Activated CD4-positive, alpha-beta memory T cell treated with anti-CD3 and anti-CD28 coated beads, Interleukin-2, amount 10 ng/mL, durations not matched to agents 7 days and 5 days (primary cell): ENCODE measurements around the gene SOCS2. TPM values are rescaled to one million over a fixed set of nuclear protein-coding genes. Genes with fewer than 3 reads are reported as not detected.
"Not testable (repeated sequence)": the region's sequence is repeated elsewhere in the genome, so short reads cannot be mapped to it uniquely, and the experiment has no call there.

Experiments
- CTCF ChIA-PET: fragments of 350-600 bp; sonication (Branson Sonifier 250); formaldehyde crosslinking; loops from one replicate; lab custom pipeline; 2021; ENCODE audit warnings: antibody characterized with exemption, inconsistent platforms; lab: Charles Lee
- POLR2A ChIA-PET: fragments of 350-600 bp; sonication (Branson Sonifier 250); formaldehyde crosslinking; loops from one replicate; lab custom pipeline; 2021; ENCODE audit warnings: antibody characterized with exemption; lab: Charles Lee
- DNase-seq: peaks from one replicate; pipeline ENCODE4 v3.0.0-alpha.2; 2020
- H3K27ac Mint-ChIP-seq: one replicate; pipeline ENCODE4 v1.8.0; 2021; ENCODE audit warnings: mild to moderate bottlenecking, mixed read lengths
- H3K27me3 Mint-ChIP-seq: one replicate; pipeline ENCODE4 v1.8.0; 2021; ENCODE audit warnings: mixed read lengths
- H3K36me3 Mint-ChIP-seq: one replicate; pipeline ENCODE4 v1.8.0; 2021; ENCODE audit warnings: low read depth, mixed read lengths
- H3K4me1 Mint-ChIP-seq: one replicate; pipeline ENCODE4 v1.8.0; 2021; ENCODE audit warnings: mixed read lengths
- H3K4me3 Mint-ChIP-seq: one replicate; pipeline ENCODE4 v1.8.0; 2021; ENCODE audit warnings: mild to moderate bottlenecking, mixed read lengths
- H3K9me3 Mint-ChIP-seq: one replicate; pipeline ENCODE4 v1.8.0; 2021; ENCODE audit warnings: mixed read lengths
- total RNA-seq, 2 experiments: library from RNA; stranded (reverse); gene quantifications; one replicate each; pipeline ENCODE4 v1.2.3, GENCODE V29; 2021

The SOCS2 gene
- total RNA-seq, 2 experiments from 2014 or later = 44.3 to 47.3 TPM

DNA sequence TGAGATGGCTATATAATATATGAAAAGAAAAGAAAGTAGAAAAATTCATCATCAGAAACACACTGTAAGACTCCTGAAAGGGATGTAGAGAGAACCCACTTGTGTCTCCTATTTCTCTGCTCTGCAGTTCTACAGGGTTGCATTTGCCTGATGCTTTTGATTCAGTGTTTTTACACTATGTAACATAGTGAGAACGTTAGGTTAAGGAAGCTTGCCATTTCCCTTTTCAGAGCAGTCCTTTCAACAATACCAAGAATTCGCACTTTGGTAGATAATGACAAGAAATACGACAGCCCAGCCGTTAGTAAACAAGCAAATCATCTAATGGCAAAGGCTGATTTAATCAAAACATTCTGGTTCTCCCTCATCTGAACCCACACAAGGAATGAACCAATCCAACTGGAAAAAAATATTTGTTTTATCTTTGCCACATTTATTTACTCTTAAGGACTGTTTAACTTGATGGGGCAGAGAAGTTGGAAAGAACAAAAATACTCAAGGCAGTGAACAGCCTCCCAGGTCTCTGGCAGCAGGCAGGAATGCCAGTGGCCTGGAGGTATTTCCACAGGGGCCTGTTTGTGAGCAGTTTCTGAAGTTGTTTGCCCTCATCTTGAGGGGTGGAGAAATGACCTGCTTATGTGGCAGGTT, 30.8 kb upstream of the SOCS2 start:
- CTCF ChIA-PET = interaction anchor here (2.8 kb wide), 1 partner anchor 28 kb away, joined by 9 read pairs; no protein-coding TSS in a partner anchor
- Mint-ChIP-seq H3K4me1 (peaks cover 36% of the 10 kb centered on the region), H3K36me3 (peaks cover 23% of the 10 kb centered on the region), H3K27ac (peak overlapping the region; percentile 65), H3K9me3 (no peaks in the 10 kb centered on the region), H3K4me3 (no peak overlapping the region), H3K27me3 (no peaks in the 10 kb centered on the region)
- POLR2A ChIA-PET = interaction anchor here (0.5 to 1.5 kb wide), 3 partner anchors 11 to 28 kb away, joined by 3 to 6 read pairs (median 3); no protein-coding TSS in a partner anchor
- no peak for DNase-seq

DNA sequence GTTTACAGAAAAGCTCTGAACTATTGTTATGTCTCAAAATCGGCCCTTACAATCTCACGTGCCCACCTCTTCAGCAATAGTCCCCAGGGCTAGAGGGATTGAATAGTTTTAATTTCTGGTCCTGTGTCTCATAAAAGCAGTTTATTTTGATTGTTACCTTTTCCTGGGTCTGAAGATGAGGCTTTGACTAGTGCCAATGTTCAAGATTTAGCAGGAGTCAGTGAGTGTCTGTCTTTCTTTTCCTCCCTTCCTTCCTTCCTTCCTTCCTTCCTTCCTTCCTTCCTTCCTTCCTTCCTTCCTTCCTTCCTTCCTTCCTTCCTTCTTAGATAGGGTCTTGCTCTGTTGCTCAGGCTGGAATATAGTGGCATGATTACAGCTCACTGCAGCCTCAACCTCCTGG, 24.7 kb upstream of the SOCS2 start:
- no peak for DNase-seq
- no peak overlapping the region for H3K4me3 Mint-ChIP-seq
- H3K27ac Mint-ChIP-seq = no peak overlapping the region
- H3K4me1 Mint-ChIP-seq = peaks cover 10% of the 10 kb centered on the region
- no peaks in the 10 kb centered on the region for H3K27me3 Mint-ChIP-seq
- POLR2A ChIA-PET = no interaction called here
- CTCF ChIA-PET = no interaction called here
- no peaks in the 10 kb centered on the region for H3K9me3 Mint-ChIP-seq
- peaks cover 19% of the 10 kb centered on the region for H3K36me3 Mint-ChIP-seq

DNA sequence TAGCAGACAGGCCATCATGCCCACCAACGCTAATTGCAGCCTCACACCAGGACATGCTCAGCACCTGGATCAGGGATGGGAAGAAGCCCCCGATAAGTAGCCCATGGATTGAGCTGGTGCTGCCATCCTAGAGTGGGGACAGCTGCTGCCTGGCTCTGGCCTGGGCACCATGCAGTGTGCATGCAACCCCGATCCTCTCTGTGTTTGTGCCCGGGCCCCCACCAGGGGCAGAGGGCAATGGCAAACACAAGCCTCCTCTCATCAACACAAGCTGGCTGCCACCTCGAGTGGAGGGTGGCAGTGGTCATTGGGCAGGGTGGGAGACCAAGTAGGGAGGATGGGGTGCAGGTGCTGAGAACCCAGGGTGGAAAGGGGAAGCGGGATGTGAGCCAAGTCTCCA, 23.3 kb upstream of the SOCS2 start:
- ChIA-PET CTCF (no interaction called here), POLR2A (no interaction called here)
- DNase-seq = no peak
- Mint-ChIP-seq H3K36me3 (peaks cover 9% of the 10 kb centered on the region), H3K4me3 (no peak overlapping the region), H3K27me3 (no peaks in the 10 kb centered on the region), H3K27ac (no peak overlapping the region), H3K4me1 (peaks cover 10% of the 10 kb centered on the region), H3K9me3 (no peaks in the 10 kb centered on the region)

DNA sequence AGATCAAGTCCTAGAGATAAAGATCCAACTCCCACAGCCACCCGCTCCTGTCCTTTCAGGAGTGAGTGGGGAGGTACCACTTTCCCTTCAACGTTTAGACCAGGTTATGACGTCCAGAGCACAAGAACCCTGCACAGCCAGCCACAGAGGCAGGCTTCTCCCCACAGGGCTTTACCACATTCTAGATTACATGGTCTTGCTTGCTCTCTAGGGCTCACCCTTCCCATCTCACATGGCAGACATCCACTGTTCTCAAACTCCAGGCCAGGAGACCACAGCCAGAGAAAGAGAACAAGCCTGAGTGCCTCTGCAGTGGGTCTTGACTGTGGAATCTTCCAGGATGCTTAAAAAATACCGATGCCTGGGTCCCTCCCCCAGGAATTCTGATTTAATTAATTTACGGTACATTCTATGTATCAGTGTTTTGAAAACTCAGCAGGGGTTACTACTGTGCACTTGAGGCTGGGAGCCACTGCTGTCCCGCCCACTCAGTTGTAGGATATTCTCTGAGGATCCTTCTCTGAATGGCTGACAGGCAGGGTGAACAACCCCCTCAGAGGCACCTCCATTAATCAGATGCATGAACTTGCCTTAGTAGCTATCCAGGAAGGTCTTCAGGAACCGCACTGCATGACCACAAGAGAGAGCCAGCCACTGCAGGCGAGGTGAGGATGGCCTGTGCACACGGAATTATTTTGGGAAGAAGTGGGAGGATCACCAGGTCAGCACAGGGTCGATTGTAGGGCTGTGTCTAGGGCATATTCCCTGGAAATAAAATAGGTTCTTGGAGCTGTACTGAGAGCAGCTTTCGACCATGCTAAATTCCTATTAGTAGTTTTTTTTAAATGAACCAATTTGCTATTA, 21.5 kb upstream of the SOCS2 start:
- peaks cover 4% of the 10 kb centered on the region for H3K36me3 Mint-ChIP-seq
- H3K9me3 Mint-ChIP-seq = no peaks in the 10 kb centered on the region
- peaks cover 3% of the 10 kb centered on the region for H3K4me1 Mint-ChIP-seq
- no peak overlapping the region for H3K27ac Mint-ChIP-seq
- ChIA-PET CTCF (no interaction called here), POLR2A (no interaction called here)
- DNase-seq = no peak
- H3K27me3 Mint-ChIP-seq = no peaks in the 10 kb centered on the region
- no peak overlapping the region for H3K4me3 Mint-ChIP-seq

DNA sequence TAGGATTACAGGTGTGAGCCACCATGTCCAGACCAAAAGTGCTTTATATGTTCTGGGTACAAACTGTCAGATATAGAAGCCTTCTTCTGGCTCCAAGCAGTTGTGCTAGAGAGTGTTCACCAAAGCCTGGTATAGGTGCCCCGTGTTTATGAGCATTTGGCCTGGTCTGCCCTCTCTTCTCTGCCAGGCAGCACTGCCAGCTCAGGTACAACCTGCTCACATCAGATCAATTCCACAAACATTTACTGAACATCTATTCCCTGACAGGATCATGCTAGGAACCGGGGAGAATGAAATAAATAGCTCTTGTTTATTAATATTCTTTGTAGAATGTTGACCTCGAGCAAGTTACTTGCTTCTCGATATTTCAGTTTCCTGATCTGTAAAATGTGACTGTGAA, 20.0 kb upstream of the SOCS2 start:
- Mint-ChIP-seq H3K4me3 (no peak overlapping the region), H3K27ac (no peak overlapping the region), H3K36me3 (peaks cover 10% of the 10 kb centered on the region), H3K27me3 (no peaks in the 10 kb centered on the region), H3K9me3 (no peaks in the 10 kb centered on the region), H3K4me1 (peaks cover 3% of the 10 kb centered on the region)
- DNase-seq = no peak
- CTCF ChIA-PET = no interaction called here
- POLR2A ChIA-PET = no interaction called here

DNA sequence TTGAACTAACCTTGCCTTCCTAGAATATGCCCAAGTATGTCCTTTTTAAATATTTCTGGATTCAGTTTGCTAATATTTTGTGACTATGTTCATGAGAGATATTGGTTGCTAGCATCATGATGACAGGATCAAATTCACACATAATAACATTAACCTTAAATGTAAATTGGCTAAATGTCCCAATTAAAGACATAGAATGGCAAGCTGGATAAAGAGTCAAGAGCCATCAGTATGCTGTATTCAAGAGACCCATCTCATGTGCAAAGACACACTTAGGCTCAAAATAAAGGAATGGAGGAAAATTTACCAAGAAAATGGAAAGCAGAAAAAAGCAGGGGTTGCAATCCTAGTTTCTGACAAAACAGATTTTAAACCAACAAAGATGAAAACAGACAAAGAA, 14.6 kb upstream of the SOCS2 start:
- DNase-seq, POLR2A ChIA-PET, H3K27ac Mint-ChIP-seq, H3K4me3 Mint-ChIP-seq, H3K27me3 Mint-ChIP-seq, H3K4me1 Mint-ChIP-seq: not testable (repeated sequence)
- H3K36me3 Mint-ChIP-seq = peaks cover 54% of the 10 kb centered on the region
- CTCF ChIA-PET = interaction anchor here (1.5 kb wide), 1 partner anchor 544 kb away, joined by 3 read pairs; no protein-coding TSS in a partner anchor
- peaks cover 19% of the 10 kb centered on the region for H3K9me3 Mint-ChIP-seq

DNA sequence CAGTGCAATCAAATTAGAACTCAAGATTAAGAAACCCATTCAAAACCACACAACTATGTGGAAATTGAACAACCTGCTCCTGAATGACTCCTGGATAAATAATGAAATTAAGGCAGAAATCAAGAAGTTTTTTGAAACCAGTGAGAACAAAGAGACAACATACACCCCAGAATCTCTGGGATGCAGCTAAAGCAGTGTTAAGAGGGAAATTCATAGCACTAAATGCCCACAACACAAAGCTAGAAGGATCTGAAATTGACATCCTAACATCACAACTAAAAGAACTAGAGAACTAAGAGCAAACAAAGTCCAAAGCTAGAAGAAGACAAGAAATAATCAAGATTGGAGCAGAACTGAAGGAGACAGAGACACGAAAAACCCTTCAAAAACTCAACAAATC, 13.8 kb upstream of the SOCS2 start:
- POLR2A ChIA-PET, H3K4me3 Mint-ChIP-seq, H3K27me3 Mint-ChIP-seq, H3K4me1 Mint-ChIP-seq, DNase-seq, H3K27ac Mint-ChIP-seq: not testable (repeated sequence)
- H3K36me3 Mint-ChIP-seq = peaks cover 55% of the 10 kb centered on the region
- CTCF ChIA-PET = interaction anchor here (1.5 kb wide), 1 partner anchor 543 kb away, joined by 3 read pairs; no protein-coding TSS in a partner anchor
- H3K9me3 Mint-ChIP-seq = peaks cover 19% of the 10 kb centered on the region

DNA sequence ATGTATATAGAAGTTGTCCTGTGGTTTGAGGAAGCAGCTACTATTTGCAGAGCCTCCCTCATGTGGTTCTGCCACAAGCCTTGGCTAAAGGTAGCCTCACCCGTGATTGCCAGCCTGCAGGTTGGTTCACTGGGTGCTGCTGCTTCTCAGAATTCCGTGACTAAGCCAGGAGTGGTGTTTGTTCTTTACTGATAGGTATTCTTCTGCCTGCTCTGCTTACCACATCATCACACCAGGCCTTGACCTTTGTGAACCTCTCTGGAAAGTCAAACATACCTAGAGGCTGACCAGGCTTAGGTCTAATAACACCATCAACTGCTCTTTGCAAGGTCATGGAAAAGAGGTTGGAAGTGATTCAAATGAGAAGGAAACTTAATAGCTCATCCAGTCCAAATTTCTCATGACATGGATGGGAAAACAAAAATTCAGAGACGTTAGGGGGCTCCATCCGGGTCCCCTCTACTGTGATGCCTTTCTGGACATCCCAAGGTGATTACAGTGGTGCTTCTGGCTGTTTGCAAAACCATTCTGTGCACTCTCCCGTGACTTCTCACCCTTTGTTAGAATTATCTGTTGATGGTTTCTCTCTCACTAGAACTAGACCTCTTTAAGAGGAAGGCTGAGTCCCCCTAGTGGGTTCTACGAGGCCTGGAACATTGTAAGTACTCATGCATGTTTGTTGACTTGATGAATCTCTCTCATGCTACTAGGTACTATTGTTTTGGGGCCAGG, 8.5 kb upstream of the SOCS2 start:
- ChIA-PET CTCF (interaction anchor here (0.8 to 5.1 kb wide), 2 partner anchors 61 to 539 kb away, joined by 3 to 24 read pairs; no protein-coding TSS in a partner anchor), POLR2A (no interaction called here)
- no peak overlapping the region for H3K4me3 Mint-ChIP-seq
- H3K27me3 Mint-ChIP-seq = no peaks in the 10 kb centered on the region
- DNase-seq = no peak
- peaks cover 52% of the 10 kb centered on the region for H3K36me3 Mint-ChIP-seq
- no peak overlapping the region for H3K27ac Mint-ChIP-seq
- H3K4me1 Mint-ChIP-seq = peaks cover 15% of the 10 kb centered on the region
- H3K9me3 Mint-ChIP-seq = peaks cover 7% of the 10 kb centered on the region

DNA sequence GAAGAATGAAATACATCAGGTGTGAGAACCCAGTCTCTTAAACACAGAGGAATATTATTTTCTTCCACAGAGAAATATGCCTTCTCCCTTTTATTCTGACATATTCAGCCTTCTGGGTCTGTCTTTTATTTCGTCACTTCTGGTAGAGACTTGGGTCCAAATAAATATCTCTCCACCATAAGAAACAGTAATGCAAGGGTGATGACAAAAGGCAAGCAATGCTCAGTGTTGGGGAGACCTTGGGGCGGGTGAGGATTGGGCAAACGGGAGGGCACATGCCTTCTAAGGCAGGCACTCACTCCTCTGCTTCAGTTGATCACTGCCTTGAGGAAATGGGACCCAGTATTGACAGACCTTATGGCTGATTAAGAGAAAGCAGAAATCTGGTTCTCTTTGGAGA, 6.7 kb upstream of the SOCS2 start:
- Mint-ChIP-seq H3K27ac (no peak overlapping the region), H3K9me3 (peaks cover 2% of the 10 kb centered on the region), H3K4me3 (no peak overlapping the region), H3K4me1 (peaks cover 20% of the 10 kb centered on the region), H3K27me3 (no peaks in the 10 kb centered on the region), H3K36me3 (peaks cover 38% of the 10 kb centered on the region)
- CTCF ChIA-PET = interaction anchor here (5.1 to 10.1 kb wide), 2 partner anchors 62 to 537 kb away, joined by 24 to 178 read pairs; no protein-coding TSS in a partner anchor
- POLR2A ChIA-PET = no interaction called here
- DNase-seq = no peak

DNA sequence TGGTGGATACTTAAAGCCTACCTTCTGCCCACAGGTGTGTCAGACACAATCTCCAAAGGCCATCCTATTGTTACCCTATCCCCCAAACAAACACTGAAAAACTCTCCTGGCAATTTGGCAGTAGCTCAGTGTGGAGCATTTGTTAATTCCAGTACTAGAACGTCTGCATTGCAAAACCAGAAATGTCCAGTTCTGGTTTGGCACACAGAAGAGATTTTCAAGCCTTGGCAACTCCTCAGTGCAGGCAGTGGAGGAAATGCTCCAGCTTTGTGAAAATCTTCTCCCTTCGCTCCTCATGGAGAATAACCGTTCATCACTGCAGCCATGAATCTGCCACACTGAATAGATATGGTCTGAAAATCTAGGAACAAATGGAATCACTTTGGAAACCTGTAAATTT, 5.3 kb upstream of the SOCS2 start:
- peaks cover 26% of the 10 kb centered on the region for H3K36me3 Mint-ChIP-seq
- no peaks in the 10 kb centered on the region for H3K27me3 Mint-ChIP-seq
- peaks cover 21% of the 10 kb centered on the region for H3K4me1 Mint-ChIP-seq
- ChIA-PET CTCF (interaction anchor here (0.6 to 10.1 kb wide), 3 partner anchors 64 to 535 kb away, joined by 3 to 178 read pairs (median 24); no protein-coding TSS in a partner anchor), POLR2A (interaction anchor here (1.0 to 1.8 kb wide), 2 partner anchors 110 to 534 kb away, joined by 5 read pairs; partner anchors contain the start of gene CRADD)
- DNase-seq = no peak
- no peak overlapping the region for H3K4me3 Mint-ChIP-seq
- H3K27ac Mint-ChIP-seq = no peak overlapping the region
- no peaks in the 10 kb centered on the region for H3K9me3 Mint-ChIP-seq

DNA sequence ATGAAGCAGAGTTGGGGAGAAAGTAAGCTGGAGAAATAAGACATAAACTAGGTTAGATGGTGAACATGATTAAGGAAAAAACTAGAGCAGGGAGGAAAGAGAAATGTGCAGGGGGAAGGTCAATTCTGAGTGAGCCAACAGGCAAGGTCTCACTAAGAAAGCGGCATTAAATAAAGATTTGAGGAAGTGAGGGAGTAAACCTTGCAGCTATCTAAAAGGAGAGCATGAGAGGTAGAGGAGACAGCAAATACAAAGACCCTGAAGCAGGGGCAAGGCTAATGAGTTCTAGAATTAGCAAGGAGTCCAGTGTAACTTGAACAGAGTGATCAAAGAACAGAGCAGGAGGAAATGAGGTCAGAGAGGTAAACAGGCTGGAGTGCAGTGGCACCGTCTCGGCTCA, 4.4 kb upstream of the SOCS2 start:
- DNase-seq = no peak
- Mint-ChIP-seq H3K9me3 (no peaks in the 10 kb centered on the region), H3K4me1 (peaks cover 30% of the 10 kb centered on the region), H3K4me3 (no peak overlapping the region), H3K27ac (no peak overlapping the region), H3K27me3 (peaks cover 2% of the 10 kb centered on the region), H3K36me3 (peaks cover 31% of the 10 kb centered on the region)
- CTCF ChIA-PET = interaction anchor here (5.1 to 10.1 kb wide), 2 partner anchors 65 to 534 kb away, joined by 24 to 178 read pairs; no protein-coding TSS in a partner anchor
- POLR2A ChIA-PET = interaction anchor here (1.0 to 1.8 kb wide), 2 partner anchors 109 to 533 kb away, joined by 5 read pairs; partner anchors contain the start of gene CRADD

DNA sequence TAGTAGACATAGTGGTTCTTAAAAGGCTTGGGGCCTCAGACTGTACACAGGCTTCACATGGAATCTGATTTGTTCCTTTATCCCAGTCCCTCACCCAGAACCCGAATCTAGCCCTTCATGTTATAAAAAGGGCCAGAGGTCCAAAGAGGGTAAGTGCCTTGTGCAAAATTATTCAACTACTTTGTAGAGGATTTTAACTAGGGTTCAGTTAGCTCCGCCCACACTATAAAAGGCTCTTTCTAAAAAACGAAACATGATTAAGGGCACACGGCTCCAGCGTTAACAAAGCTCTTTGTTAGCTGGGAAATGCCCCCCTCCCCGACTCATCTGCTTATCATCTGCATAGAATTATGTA, 3.2 kb upstream of the SOCS2 start:
- no peaks in the 10 kb centered on the region for H3K9me3 Mint-ChIP-seq
- CTCF ChIA-PET = interaction anchor here (0.7 to 10.1 kb wide), 29 partner anchors 12 to 582 kb away, joined by 3 to 178 read pairs (median 4); partner anchors contain the start of gene CRADD
- peaks cover 38% of the 10 kb centered on the region for H3K36me3 Mint-ChIP-seq
- H3K4me3 Mint-ChIP-seq = peak overlapping the region; percentile 83
- DNase-seq = no peak
- peaks cover 2% of the 10 kb centered on the region for H3K27me3 Mint-ChIP-seq
- H3K4me1 Mint-ChIP-seq = peaks cover 34% of the 10 kb centered on the region
- POLR2A ChIA-PET = interaction anchor here (1.0 to 3.2 kb wide), 11 partner anchors 23 to 532 kb away, joined by 3 to 36 read pairs (median 6); partner anchors contain the start of gene CRADD
- peak overlapping the region; percentile 90 for H3K27ac Mint-ChIP-seq
